Measurements from ENCODE around the gene MIR17HG.

GRCh38 chr13:91368101-91368500 lies 20.6 kb downstream of the MIR17HG start:
- TF ChIP-seq, protein P1, sequence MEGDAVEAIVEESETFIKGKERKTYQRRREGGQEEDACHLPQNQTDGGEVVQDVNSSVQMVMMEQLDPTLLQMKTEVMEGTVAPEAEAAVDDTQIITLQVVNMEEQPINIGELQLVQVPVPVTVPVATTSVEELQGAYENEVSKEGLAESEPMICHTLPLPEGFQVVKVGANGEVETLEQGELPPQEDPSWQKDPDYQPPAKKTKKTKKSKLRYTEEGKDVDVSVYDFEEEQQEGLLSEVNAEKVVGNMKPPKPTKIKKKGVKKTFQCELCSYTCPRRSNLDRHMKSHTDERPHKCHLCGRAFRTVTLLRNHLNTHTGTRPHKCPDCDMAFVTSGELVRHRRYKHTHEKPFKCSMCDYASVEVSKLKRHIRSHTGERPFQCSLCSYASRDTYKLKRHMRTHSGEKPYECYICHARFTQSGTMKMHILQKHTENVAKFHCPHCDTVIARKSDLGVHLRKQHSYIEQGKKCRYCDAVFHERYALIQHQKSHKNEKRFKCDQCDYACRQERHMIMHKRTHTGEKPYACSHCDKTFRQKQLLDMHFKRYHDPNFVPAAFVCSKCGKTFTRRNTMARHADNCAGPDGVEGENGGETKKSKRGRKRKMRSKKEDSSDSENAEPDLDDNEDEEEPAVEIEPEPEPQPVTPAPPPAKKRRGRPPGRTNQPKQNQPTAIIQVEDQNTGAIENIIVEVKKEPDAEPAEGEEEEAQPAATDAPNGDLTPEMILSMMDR (conservative IDR thresholded peaks at IDR 0.05), result no peak
- no peak for TF ChIP-seq EZH2 (IDR thresholded peaks at IDR 0.05; ENCODE audit: low read depth)
